ENCODE data around the gene GNPTG. TPM values are rescaled to one million over a fixed set of nuclear protein-coding genes. Genes with fewer than 3 reads are reported as not detected.

Gene GNPTG
- total and polyA plus RNA-seq, 2 of the 8 experiments (the other 6 are each of a cell fraction or from before 2014, with no cell fraction given) = 26.2 to 51.2 TPM

- TF ChIP-seq ATF3 (IDR thresholded peaks at IDR 0.05; ENCODE audit: insufficient read depth, low read depth, low read length) (no peak), SIN3A (conservative IDR thresholded peaks at IDR 0.05 in 1 of 2, IDR thresholded peaks at IDR 0.05 in 1 of 2; ENCODE audit: low read depth in 1 of 2, low read length in 2 of 2) (no peak), TCF12 (IDR thresholded peaks at IDR 0.05; ENCODE audit: low read depth, low read length) (no peak), SIRT6 (IDR thresholded peaks at IDR 0.05; ENCODE audit: low read length) (no peak)
These were observed 19.6 kb downstream of the GNPTG start (continued) for GRCh38 chr16:1371054-1371978.
